ENCODE data around the gene CTNNA2. TPM values are rescaled to one million over a fixed set of nuclear protein-coding genes. Genes with fewer than 3 reads are reported as not detected.
"Not testable (repeated sequence)": the region's sequence is repeated elsewhere in the genome, so short reads cannot be mapped to it uniquely, and the experiment has no call there.

CTNNA2 gene
- total RNA-seq, 1 donor from 2014 or later, result not detected

DNA sequence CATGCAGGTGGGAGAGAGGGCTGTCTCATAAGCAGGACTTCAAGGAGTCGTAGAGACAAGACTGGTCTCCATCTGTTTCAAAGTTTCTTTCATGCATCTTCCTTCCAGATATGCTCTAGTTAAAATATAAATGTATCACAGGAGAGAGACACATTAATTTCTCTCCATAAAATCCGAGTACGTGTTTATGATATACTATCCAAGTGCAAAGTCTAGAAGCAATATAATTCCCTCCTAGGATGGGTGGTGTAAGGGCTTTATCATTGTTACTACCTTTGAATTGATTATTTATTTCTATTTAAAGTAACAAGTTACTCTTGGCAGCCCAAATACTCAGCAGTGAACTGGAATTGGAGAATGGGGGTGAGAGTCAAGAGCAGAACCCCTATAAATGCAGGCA is 619.4 kb downstream of the CTNNA2 start:
- DNase-seq (ENCODE audit: low read depth, low spot score), result no peak

GRCh38 chr2:80135001-80135400 is 622.1 kb downstream of the CTNNA2 start:
- DNase-seq (ENCODE audit: low read depth, low spot score), result no peak

DNA sequence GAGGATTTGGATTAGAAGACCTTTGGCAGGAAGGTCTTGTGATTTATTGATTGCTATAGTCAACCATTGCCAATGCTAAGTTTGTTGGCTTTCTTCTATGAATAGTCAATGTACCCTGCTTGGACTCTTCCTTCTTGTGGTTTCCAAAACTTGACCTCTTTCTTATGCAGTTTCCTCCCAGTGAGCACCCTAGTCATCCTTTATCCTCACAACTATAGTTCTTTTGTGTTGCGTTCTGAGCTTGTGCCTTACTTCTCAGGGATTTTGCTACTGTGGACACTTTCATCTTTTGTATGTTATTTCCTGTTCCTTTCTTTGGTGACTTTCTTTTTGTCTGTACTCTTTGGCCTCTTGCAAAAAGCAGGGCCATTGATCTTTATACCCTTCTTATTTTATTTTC is 623.5 kb downstream of the CTNNA2 start:
- no peak for DNase-seq (ENCODE audit: low read depth, low spot score)

DNA sequence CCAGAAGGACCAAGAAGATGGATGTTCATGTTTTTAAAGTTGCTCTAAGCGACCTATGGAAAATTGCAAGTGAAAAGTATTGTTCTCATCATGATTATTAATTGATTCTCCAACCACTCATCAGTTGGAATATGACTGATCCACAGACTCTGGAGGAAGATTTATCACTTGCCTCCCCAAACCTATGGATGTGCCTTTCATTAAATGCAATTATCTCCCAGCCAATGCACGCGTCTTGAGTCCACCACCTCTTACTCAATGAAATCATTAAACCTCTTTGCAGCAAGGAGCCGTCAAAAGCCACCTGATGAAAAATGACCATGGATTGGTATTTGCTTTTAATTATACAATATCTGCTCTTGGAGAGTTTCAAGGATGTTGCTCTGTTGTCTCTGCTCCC is 626.1 kb downstream of the CTNNA2 start:
- no peak for DNase-seq (ENCODE audit: low read depth, low spot score)

DNA sequence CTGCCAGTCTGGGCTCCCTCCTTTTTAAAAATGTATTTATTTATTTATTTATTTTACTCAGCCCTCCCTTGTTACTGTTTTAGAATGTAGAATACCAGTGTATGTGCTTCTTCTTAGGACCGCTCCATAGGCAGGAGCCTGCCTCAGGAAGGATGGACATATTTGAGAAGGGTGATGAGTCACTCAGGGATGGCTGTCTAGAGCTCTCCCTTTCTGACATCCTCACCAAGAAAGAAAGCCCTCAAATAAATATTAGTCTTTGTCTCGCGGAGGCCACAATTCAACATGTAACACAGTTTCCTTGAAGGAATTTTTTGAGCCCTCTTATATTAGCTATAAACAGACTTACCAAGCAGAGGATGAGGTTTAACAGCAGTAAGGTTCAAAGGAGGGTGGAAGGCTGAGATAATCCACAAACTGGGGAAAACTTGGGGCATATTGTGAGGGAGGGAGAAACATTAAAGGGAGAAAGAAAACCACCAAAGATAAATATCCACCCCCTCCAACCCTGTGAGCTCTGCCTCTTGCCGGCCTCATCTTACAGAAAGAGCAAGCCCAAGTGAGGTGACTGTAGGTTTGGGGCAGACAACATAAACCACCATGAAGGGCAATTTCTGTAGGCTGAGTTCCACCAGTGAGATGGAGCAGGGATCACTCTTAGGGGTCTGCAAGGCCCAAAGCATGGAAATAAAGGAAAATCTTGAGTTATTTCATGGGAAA is 628.3 kb downstream of the CTNNA2 start:
- DNase-seq (ENCODE audit: low read depth, low spot score), result no peak

DNA sequence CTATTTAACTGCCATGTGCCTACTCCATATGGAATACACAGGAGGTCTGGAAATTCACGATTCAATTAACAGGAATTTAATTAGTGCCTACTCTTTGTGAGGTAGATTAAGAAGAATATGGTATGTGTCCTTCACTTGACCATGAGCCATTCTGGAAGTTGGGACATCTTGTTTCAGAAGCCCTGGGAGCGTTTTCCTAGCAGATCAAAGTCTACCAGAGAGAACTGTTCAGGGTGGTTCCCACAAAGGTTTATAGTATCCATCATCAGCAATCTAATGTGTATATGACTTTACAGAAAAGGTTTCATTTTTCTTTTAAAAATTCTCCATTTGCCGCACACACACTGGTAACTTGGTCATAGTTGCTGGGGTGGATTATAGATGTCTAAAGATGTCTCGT is 632.6 kb downstream of the CTNNA2 start:
- DNase-seq (ENCODE audit: low read depth, low spot score), result no peak

DNA sequence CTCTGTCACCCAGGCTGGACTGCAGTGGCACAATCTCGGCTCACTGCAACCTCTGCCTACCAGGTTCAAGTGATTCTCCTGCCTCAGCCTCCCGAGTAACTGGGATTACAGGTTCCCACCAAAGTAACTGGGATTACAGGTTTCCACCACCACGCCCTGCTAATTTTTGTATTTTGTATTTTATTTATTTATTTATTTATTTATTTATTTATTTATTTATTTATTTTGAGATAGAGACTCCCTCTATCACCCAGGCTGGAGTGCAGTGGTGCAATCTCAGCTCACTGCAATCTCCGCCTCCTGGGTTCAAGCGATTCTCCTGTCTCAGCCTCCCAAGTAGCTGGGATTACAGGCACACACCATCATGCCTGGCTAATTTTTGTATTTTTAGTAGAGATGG is 633.9 kb downstream of the CTNNA2 start:
- not testable (repeated sequence) for DNase-seq (ENCODE audit: low read depth, low spot score)

DNA sequence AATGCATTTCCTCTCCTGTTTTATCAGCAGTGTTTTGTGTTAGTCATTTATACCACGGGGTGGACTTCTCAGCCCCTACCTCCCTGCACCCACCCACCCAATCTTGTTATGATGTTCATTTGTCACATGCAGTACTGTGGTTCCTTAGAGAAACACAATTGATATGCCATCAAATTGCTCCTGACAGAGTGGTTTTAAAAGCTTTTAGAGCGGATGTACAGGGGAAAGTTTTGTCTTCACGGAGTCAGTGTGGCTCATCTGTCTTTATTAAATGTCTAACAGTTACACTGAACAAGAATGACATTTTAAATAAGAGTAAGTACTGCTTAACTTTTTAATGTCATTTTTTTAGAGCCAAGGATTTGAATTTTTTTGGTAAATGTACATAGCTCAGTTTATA is 634.8 kb downstream of the CTNNA2 start:
- no peak for DNase-seq (ENCODE audit: low read depth, low spot score)

DNA sequence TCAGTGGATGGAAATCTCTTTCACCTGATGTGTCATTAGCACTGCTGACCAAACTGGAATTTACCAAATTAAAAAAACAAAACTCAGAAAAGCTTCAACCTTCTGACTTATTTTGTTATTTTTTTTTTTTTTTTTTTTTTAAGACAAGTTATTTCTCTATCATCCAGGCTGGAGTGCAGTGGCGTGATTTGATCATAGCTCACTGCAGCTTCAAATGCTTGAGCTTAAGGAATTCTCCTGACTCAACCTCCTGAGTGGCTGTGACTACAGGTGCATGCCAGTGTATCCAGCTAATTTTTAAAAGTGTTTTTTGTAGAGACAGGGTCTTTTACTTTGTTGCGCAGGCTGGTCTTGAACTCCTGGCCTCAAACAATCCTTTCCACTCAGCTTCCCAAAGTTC is 636.1 kb downstream of the CTNNA2 start:
- DNase-seq (ENCODE audit: low read depth, low spot score), result no peak

DNA sequence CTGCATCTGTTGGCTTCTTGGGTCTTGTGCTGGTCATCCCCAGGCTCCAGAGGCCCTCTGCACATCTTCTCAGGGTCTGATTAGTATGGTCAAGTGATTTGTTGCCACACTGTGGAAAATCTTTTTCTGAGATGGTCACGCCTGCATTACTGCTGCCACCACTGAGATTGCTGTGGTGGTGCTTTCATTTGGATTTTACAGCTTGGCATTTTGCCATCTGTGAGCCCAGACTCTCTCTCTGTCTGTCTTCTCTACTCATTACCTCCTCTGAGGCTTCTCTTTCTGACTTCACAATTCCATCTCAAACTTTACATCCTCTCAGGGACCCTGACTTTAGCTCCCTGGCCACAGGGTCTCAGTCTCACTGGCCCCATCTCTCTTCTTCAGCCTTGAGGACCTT is 637.1 kb downstream of the CTNNA2 start:
- no peak for DNase-seq (ENCODE audit: low read depth, low spot score)

DNA sequence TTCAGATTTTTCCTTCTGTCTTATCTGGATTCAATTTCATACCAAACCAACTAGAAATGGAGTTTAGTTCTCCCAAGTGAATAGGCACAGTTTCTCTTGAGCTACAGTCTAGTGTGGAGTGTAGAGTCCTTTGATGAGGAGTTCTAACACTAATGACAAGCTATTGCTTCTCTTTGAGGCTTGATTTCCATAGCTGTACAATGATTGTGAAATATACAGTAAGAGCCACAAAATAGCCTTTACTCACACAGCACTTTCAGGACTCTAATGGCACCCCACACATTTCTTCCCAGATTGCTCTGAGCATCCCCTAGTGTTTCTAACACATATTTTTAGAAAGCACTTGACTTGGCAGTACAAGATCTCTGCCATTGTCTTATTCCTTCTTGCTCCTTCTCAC is 638.4 kb downstream of the CTNNA2 start:
- no peak for DNase-seq (ENCODE audit: low read depth, low spot score)

DNA sequence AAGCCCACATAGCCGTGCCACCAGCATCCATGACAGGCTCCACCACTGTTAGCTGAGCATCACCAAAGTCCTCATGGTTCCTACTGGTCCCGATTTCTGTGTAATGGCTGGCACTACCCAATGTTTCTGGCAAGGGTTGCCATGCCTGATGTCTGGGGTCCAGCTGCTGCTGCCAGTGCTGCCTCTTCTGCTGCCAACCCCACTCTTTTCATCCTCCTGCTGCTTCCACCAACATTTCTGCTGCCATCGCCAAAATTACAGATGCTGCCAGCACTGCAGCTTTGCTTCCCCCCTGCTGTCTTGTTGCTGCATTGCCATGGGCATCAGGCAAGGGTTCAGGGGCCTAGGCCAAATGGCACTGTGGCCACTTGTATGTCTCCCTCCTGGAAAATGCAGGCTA is 638.8 kb downstream of the CTNNA2 start:
- DNase-seq (ENCODE audit: low read depth, low spot score), result no peak

DNA sequence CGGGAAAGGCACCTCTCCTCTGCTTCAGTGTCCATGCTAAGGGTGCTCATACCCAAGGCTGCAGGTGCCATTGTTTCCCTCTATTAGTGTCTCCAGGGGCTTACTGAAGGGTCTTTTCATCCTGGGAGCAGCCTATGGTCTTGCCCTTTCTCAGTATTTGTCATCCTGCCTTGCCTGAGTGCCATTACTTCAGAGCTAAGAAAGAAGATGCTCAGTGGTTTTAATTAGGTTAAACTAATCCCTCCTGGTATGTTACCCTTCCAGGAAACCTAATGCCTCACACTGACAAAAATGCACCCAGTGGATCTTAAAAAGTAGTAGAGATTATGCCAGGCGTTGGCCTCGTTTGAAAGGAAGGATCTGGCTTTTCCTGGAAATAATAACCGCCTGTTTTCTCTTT is 640.3 kb downstream of the CTNNA2 start:
- no peak for DNase-seq (ENCODE audit: low read depth, low spot score)

- no peak for DNase-seq (ENCODE audit: low read depth, low spot score)
These were observed 640.9 kb downstream of the CTNNA2 start for GRCh38 chr2:80153768-80154167.

DNA sequence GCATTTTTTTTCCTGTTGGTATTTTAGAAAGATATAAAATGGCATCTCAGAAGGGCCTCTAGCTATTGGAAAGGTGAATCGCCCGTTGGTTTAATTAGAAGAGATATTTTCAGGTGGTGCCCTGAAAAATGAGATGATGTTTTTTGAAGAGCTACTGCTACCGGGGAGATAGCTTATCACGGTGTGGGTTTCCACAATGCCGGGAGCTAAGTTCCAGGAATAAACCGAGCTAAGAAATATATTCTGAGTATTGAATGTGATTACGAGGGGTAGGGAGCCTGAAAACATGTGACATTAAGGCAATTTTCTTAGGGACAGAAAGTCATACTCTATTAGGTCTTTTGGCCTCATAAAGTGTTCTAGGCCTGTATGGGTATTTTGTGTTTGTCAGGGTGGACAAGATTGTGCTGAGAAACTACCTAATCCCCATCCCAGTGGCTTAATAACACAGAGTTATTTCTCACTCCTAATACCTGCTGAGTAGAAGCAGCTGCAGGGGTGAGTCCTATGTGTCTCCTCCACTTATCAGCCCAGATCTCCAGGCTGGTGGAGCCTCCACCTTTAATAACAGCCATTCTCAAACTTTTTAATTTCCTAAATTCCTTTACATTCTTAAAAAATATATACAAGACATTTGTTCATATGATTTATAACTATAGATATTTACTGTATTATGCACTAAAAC is 641.5 kb downstream of the CTNNA2 start:
- DNase-seq (ENCODE audit: low read depth, low spot score), result no peak

DNA sequence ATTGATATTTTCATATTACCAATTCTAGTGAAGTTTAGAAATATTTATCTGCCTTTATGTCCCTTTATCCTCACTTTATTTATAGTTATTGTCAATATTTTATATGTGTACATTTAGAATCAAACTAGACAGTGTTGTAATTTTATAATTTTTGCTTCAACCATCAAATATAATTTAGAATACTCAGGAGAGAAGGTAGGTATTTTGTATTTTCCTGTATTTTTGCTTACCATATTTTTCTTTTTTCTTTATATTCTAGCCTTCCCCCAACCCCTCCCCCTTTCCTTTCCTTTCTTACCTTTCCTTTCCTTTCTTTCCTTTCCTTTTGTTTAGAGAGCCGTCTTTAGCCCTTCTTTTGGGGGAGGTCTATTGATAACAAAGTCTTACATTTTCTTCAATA is 651.5 kb downstream of the CTNNA2 start:
- DNase-seq (ENCODE audit: low read depth, low spot score), result no peak

DNA sequence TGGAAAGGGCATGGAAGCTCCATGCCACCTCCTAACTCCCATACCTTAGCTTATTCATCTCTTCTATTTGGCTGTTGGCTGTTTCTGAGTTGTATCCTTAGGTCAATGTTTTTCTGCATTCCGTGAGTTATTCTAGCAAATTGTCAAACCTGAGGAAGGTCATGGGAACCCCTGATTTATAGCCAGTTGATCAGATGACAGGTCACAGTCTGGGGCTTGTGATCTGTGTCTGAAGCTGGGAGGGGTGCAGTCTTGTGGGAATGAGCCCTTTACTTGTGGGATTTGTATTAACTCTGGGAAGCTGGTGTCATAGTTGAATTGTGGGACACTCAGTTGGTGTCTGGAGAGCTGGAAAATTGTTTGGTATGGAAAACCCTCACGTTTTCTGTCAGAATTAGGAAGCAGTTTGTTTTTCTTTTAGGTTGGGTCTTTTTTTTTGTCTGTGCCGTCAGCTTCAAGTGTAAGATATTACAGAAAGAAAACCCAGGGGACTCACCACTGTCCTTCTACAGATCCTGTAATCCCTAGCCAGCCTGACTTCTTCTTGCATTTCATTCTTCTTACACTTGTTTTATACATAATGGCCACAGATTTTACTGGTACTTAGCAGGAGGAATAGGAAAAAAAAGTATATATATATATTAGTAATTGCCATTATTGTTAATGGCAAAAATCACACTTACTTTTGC is 653.8 kb downstream of the CTNNA2 start:
- no peak for DNase-seq (ENCODE audit: low read depth, low spot score)

DNA sequence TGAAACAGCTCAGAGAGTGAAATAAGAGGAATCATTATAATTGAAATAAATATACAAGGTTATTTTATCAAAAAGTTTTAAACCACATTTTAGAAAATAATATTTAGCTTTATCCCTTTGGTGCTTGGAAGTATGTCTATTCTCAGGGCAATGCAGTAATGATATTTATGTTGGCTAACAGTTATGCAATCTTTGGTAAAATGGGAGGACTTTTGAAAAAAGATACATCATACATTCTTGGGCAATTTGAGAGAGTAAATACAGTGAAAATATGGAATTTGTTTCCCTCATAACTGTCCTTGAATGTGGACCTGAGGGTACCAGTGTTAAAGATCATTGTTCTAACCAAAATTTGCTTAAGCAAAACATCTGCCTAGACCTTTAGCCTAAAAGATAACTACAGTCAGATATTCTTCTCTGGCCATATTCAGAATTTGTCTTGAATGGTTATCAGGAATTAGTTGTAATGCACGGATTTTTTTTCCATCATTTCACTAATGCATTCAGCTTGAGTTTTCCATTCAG is 654.5 kb downstream of the CTNNA2 start:
- no peak for DNase-seq (ENCODE audit: low read depth, low spot score)

- DNase-seq (ENCODE audit: low read depth, low spot score), result no peak
These were observed 655.2 kb downstream of the CTNNA2 start for GRCh38 chr2:80168037-80168436.

- DNase-seq (ENCODE audit: low read depth, low spot score), result no peak
These were observed 656.0 kb downstream of the CTNNA2 start for GRCh38 chr2:80168801-80169200.

DNA sequence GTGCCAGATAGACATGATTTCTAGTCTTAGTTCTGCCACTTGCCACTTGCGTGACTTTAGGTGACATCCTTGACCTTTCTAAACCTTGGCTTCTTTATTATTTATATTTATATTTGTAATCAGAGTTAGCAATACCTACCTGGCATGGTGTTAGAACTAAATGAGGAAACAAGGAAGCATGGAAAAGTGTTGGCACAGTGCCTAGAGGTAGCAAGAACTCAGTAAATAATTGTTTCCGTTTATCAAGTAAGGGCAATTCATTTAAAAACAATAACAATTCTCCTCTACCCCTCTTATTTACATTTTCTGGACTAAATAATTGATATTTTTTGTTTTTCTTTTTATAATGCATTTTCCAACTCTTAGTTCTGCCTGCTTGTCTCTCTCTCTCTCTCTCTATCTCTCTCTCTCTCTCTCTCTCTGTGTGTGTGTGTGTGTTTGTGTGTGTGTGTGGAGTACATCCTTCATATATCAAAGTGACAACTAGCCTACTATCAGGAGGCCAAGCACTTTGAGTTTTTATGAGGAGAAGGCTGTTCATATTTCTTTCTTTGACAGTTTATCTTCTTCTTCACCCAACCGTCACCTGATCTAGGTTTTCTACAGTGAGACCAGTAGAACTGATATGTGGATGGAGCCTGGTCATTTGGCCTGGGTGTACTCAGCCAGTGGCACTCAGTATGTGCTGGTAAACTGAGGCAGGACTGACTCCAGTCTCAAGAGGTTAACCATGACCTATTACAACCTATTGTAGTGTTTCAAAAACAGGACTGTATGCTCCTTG is 657.2 kb downstream of the CTNNA2 start:
- DNase-seq (ENCODE audit: low read depth, low spot score), result no peak

GRCh38 chr2:80185091-80185490 is 672.2 kb downstream of the CTNNA2 start:
- DNase-seq (ENCODE audit: low read depth, low spot score), result no peak
